ENCODE results near the gene PHF2.

Gene PHF2

DNA sequence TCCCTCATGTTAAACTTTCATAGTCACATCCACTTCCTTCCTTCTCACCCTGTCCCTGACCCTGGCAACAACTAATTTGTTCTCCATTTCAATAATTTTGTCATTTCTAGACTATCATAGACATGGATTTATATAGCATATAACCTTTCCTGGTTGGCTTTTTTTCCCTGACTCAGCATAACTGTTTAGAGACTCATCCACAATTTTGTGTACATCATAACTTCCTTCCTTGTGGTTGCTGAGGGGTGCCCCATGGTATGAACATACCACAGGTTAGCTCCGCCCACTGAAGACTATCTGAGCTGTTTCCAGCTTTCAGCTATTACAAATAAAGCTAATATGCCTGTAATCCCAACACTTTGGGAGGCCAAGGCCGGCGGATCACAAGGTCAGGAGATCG, 137.3 kb downstream of the PHF2 start:
- no peak for FAIRE-seq

DNA sequence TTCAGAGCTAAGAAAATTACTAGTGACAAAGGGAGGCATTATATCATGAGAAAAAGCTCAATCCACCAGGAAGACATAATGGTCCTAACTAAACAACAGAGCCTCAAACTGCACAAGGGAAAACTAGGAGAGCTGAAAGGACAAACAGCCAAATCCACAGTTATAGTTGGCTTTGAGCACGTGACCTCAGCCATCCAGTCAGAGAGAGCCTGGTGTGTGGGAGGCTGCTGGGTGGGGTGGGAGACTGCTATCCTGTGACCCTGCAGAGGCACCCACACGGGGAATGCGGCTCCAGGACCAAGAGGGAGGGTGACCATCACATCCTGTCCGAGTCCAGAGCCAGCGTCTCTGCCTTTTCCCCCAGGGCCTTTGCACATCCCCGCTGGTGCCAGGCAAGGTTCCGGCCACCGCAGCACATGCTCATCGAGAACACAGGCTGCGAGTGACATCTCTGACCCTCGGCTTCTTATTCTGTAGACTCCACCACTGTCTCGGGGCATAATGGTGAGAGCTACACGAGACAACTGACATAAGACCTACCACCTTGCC, 145.1 kb downstream of the PHF2 start:
- no peak for FAIRE-seq

- no peak for FAIRE-seq
These were observed 148.5 kb downstream of the PHF2 start for GRCh38 chr9:93724852-93725251.

GRCh38 chr9:93725382-93725781, 149.0 kb downstream of the PHF2 start:
- FAIRE-seq, result no peak

DNA sequence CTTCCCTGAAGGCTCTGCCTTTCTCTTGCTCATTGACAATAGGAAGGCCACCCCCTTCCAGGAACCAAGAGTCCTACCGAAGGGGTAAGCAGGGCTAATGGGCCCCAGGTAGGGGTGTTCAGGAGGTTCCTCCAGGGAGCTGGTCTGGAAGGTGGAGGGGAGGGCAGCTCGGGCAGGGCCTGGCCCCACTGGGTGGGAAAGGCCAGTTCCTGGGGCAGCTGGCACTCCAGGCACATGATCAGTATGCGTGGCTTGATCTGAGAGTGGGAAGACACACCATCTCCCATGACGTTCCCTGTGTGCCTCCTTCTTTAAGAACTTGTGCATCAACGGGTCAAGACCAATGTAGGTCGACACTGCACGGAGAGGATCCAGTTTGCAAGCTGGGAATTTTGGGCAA, 149.8 kb downstream of the PHF2 start:
- FAIRE-seq, result no peak
